ENCODE measurements around the gene MRPL49. TPM values are rescaled to one million over a fixed set of nuclear protein-coding genes. Genes with fewer than 3 reads are reported as not detected.
"Not testable (repeated sequence)": the region's sequence is repeated elsewhere in the genome, so short reads cannot be mapped to it uniquely, and the experiment has no call there.

Gene MRPL49
- total RNA-seq, 4 donors from 2014 or later = 68.1 to 76.2 (median 72.0) TPM

- WGBS, 2 donors = 68 to 79% methylated on average over 7 of the region's 7 CpGs
Observed at GRCh38 chr11:65141896-65142494, 19.9 kb downstream of the MRPL49 start.

GRCh38 chr11:65147352-65148075 lies 25.4 kb downstream of the MRPL49 start:
- Histone ChIP-seq H3K27me3 (no peaks in the 10 kb centered on the region), H3K27ac (peak overlapping the region in 1 of 4 donors; percentile 9), H3K9me3 (peaks cover 0 to 11% (median 0%) of the 10 kb centered on the region in 3 donors), H3K4me3 (no peak overlapping the region), H3K36me3 (no peaks in the 10 kb centered on the region), H3K4me1 (peaks cover 7 to 44% (median 16%) of the 10 kb centered on the region in 3 donors)
- DNase-seq = no peak
- TF ChIP-seq POLR2A (IDR thresholded peaks at IDR 0.05) (no peak), CTCF (IDR thresholded peaks at IDR 0.05) (no peak)
- 58 to 96% methylated on average over 2 of the region's 2 CpGs for whole genome bisulfite sequencing, 2 donors
- intact Hi-C loops (cut with DNase I) = no loop called here

More at GRCh38 chr11:65141896-65142494, 19.9 kb downstream of the MRPL49 start:
- TF ChIP-seq CTCF (IDR thresholded peaks at IDR 0.05) = no peak
- no peak for TF ChIP-seq POLR2A (IDR thresholded peaks at IDR 0.05)
- Histone ChIP-seq H3K4me3 (no peak overlapping the region), H3K9me3 (peaks cover 0 to 2% (median 0%) of the 10 kb centered on the region in 3 donors), H3K36me3 (no peaks in the 10 kb centered on the region), H3K27ac (no peak overlapping the region), H3K27me3 (no peaks in the 10 kb centered on the region), H3K4me1 (peaks cover 0 to 24% (median 0%) of the 10 kb centered on the region in 3 donors)
- intact Hi-C loops (cut with DNase I) = no loop called here
- DNase-seq = no peak

GRCh38 chr11:65148657-65149056 lies 26.5 kb downstream of the MRPL49 start:
- intact Hi-C loops (cut with DNase I) = no loop called here
- WGBS, 2 donors = 61% methylated on average over 4 of the region's 5 CpGs; no CpG with 5 or more reads in 1 of the 2 donors
- H3K36me3 ChIP-seq = no peaks in the 10 kb centered on the region
- no peak for DNase-seq
- H3K27ac ChIP-seq = peak overlapping the region in 2 of 4 donors; percentile 67 to 86
- H3K27me3 ChIP-seq = no peaks in the 10 kb centered on the region
- peaks cover 7 to 49% (median 16%) of the 10 kb centered on the region in 3 donors for H3K4me1 ChIP-seq
- H3K4me3 ChIP-seq = no peak overlapping the region
- TF ChIP-seq CTCF (IDR thresholded peaks at IDR 0.05) = no peak
- no peak for TF ChIP-seq POLR2A (IDR thresholded peaks at IDR 0.05)
- H3K9me3 ChIP-seq = peaks cover 0 to 11% (median 0%) of the 10 kb centered on the region in 3 donors

- H3K9me3 ChIP-seq = peaks cover 0 to 11% (median 0%) of the 10 kb centered on the region in 3 donors
- H3K4me1 ChIP-seq = peaks cover 7 to 49% (median 16%) of the 10 kb centered on the region in 3 donors
- DNase-seq; intact Hi-C loops (cut with DNase I); H3K4me3 ChIP-seq; H3K27me3 ChIP-seq; H3K36me3 ChIP-seq: not testable (repeated sequence)
- H3K27ac ChIP-seq = peak overlapping the region; percentile 84 to 90 (median 87)
- WGBS, 2 donors = 58 to 59% methylated on average over 10 of the region's 10 CpGs
Observed at GRCh38 chr11:65150131-65150508, 28.0 kb downstream of the MRPL49 start.

- WGBS, 2 donors = 15 to 35% methylated on average over 8 to 10 of the region's 12 CpGs
- intact Hi-C loops (cut with DNase I) = no loop called here
- TF ChIP-seq CTCF (IDR thresholded peaks at IDR 0.05) (peak in 1 of 6 experiments; percentile 23), POLR2A (IDR thresholded peaks at IDR 0.05) (peak in 1 of 4 donors; percentile 43)
- no peaks in the 10 kb centered on the region for H3K27me3 ChIP-seq
- peaks cover 0 to 11% (median 0%) of the 10 kb centered on the region in 3 donors for H3K9me3 ChIP-seq
- peak overlapping the region in 1 of 4 donors; percentile 12 for H3K4me3 ChIP-seq
- no peaks in the 10 kb centered on the region for H3K36me3 ChIP-seq
- H3K27ac ChIP-seq = peak overlapping the region; percentile 84 to 90 (median 87)
- H3K4me1 ChIP-seq = peaks cover 7 to 49% (median 16%) of the 10 kb centered on the region in 3 donors
- no peak for DNase-seq
Observed at GRCh38 chr11:65150509-65151299, 28.6 kb downstream of the MRPL49 start.
